Activated naive CD8-positive, alpha-beta T cell treated with anti-CD3 and anti-CD28 coated beads, Interleukin-2, amount 50 U/mL, for 16 hours (primary cell): ENCODE measurements around the gene SPINDOC.
A peak's percentile ranks its signal among the peaks of the same experiment; 100 is the strongest.

Source experiments
- DNase-seq: peaks from one replicate; pipeline ENCODE4 v3.0.0-alpha.2; 2020; ENCODE audit warnings: low read depth, low spot score

SPINDOC gene

GRCh38 chr11:63834535-63835157 is 21.4 kb downstream of the SPINDOC start:
- no peak for DNase-seq

GRCh38 chr11:63835158-63835545 is 21.9 kb downstream of the SPINDOC start:
- DNase-seq: no peak

GRCh38 chr11:63837027-63837688 is 23.9 kb downstream of the SPINDOC start:
- peak; percentile 46 for DNase-seq

- no peak for DNase-seq
These were observed 24.5 kb downstream of the SPINDOC start for GRCh38 chr11:63837739-63838138.

GRCh38 chr11:63838150-63838677 is 25.0 kb downstream of the SPINDOC start:
- no peak for DNase-seq

- DNase-seq: peak; percentile 99
These were observed 25.6 kb downstream of the SPINDOC start, which contains the start of gene MARK2 for GRCh38 chr11:63838678-63839507. TSS of gene MARK2 (plus strand) at chr11:63839110. CDS start at chr11:63839507, 397 bp downstream.

GRCh38 chr11:63839508-63840355 is 26.5 kb downstream of the SPINDOC start:
- DNase-seq: no peak

- DNase-seq: no peak
These were observed 27.3 kb downstream of the SPINDOC start for GRCh38 chr11:63840356-63841060.

GRCh38 chr11:63841554-63841953 is 28.3 kb downstream of the SPINDOC start:
- DNase-seq: no peak

GRCh38 chr11:63843041-63843440 is 29.8 kb downstream of the SPINDOC start:
- no peak for DNase-seq

GRCh38 chr11:63844836-63845235 is 31.6 kb downstream of the SPINDOC start:
- DNase-seq: no peak

- DNase-seq: no peak
These were observed 32.0 kb downstream of the SPINDOC start for GRCh38 chr11:63845303-63845702.

- DNase-seq: no peak
These were observed 32.7 kb downstream of the SPINDOC start for GRCh38 chr11:63845911-63846310.

GRCh38 chr11:63846897-63847296 is 33.6 kb downstream of the SPINDOC start:
- DNase-seq: no peak

GRCh38 chr11:63847363-63847762 is 34.1 kb downstream of the SPINDOC start:
- no peak for DNase-seq

- no peak for DNase-seq
These were observed 36.4 kb downstream of the SPINDOC start for GRCh38 chr11:63849691-63850090.

- DNase-seq: no peak
These were observed 37.7 kb downstream of the SPINDOC start for GRCh38 chr11:63850920-63851319.

- DNase-seq: no peak
These were observed 38.1 kb downstream of the SPINDOC start for GRCh38 chr11:63851364-63851763.

- DNase-seq: no peak
These were observed 40.2 kb downstream of the SPINDOC start for GRCh38 chr11:63853476-63853875.

- DNase-seq: no peak
These were observed 41.4 kb downstream of the SPINDOC start for GRCh38 chr11:63854696-63855095.

GRCh38 chr11:63855975-63856374 is 42.7 kb downstream of the SPINDOC start:
- DNase-seq: no peak
